ENCODE results near the gene DPAGT1. TPM values are rescaled to one million over a fixed set of nuclear protein-coding genes. Genes with fewer than 3 reads are reported as not detected.

The DPAGT1 gene
- total RNA-seq, 2 experiments from 2014 or later = 31.7 to 83.4 TPM

DNA sequence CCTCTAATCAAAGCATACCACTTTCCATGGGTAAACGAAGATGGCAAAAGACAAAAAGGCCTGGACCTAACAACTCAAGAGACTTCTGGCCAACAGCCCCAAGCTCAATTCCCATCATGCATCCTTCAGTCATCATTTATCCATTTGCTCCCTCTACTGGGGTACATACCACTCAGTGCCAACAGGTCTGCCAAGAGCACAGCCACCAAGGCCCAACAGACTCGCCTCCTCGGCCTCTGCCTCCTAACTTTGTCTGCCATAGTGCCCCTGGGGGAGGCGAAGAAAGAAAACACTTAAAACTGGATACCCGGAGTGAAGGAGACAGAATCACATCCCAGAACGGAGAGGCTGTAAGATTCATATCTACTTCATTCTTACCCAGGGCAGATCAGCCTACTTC is 45.8 kb downstream of the DPAGT1 start:
- peak; percentile 59 for DNase-seq (ENCODE audit: low spot score)
- ChIA-PET CTCF (ENCODE audit: unreplicated experiment) (interaction anchor here (0.6 to 0.9 kb wide), 2 partner anchors 31 to 62 kb away, joined by 3 read pairs; no protein-coding TSS in a partner anchor), POLR2A (interaction anchor here (0.6 to 2.0 kb wide), 10 partner anchors 12 to 58 kb away, joined by 3 to 7 read pairs (median 4); partner anchors contain the start of genes CENATAC and VPS11)

DNA sequence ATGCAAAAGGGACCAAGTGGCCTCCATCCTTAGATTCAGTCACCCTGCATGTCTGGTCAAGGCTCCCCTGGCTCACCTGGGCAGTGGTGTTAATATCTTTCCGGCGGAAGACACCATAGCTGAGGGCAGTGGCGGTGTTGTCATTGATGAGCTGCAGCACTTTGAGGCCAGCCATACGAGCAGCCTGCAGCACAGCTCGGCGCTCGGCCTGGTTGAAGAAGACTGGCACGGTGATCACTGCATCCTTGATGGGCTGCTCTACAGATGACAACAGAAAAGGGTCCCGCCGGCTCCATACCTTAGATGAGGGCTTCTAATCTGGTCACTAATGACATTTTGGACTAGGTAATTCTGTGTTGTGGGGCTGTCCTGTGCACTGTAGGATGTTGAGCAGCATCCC is 47.2 kb downstream of the DPAGT1 start:
- POLR2A ChIA-PET = interaction anchor here (0.7 kb wide), 1 partner anchor 313 kb away, joined by 3 read pairs; no protein-coding TSS in a partner anchor
- Histone ChIP-seq H3K9me2 (ENCODE audit: insufficient read depth, low read length) (no peaks in the 10 kb centered on the region), H2AFZ (ENCODE audit: low read length) (no peak overlapping the region), H3K79me2 (ENCODE audit: insufficient read depth, low read depth, low read length) (peaks cover 22% of the 10 kb centered on the region), H3K4me2 (ENCODE audit: low read length) (no peak overlapping the region), H4K20me1 (ENCODE audit: insufficient read depth, low read length) (no peaks in the 10 kb centered on the region), H3K36me3 (ENCODE audit: insufficient read depth, low read length) (peaks cover 64% of the 10 kb centered on the region), H3K9me3 (ENCODE audit: low read length) (no peaks in the 10 kb centered on the region), H3K4me3 (ENCODE audit: low read depth, low read length, poor library complexity, severe bottlenecking) (no peak overlapping the region), H3K27ac (ENCODE audit: low read depth, low read length, poor library complexity, severe bottlenecking) (no peak overlapping the region), H3K4me1 (ENCODE audit: insufficient read depth, low read length, poor library complexity, severe bottlenecking) (peaks cover 13% of the 10 kb centered on the region)
- no peak for DNase-seq (ENCODE audit: low spot score)
- intact Hi-C loops (cut with micrococcal nuclease; ENCODE audit: unreplicated experiment) = no loop called here
- TF ChIP-seq, protein P1, sequence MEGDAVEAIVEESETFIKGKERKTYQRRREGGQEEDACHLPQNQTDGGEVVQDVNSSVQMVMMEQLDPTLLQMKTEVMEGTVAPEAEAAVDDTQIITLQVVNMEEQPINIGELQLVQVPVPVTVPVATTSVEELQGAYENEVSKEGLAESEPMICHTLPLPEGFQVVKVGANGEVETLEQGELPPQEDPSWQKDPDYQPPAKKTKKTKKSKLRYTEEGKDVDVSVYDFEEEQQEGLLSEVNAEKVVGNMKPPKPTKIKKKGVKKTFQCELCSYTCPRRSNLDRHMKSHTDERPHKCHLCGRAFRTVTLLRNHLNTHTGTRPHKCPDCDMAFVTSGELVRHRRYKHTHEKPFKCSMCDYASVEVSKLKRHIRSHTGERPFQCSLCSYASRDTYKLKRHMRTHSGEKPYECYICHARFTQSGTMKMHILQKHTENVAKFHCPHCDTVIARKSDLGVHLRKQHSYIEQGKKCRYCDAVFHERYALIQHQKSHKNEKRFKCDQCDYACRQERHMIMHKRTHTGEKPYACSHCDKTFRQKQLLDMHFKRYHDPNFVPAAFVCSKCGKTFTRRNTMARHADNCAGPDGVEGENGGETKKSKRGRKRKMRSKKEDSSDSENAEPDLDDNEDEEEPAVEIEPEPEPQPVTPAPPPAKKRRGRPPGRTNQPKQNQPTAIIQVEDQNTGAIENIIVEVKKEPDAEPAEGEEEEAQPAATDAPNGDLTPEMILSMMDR (conservative IDR thresholded peaks at IDR 0.05; ENCODE audit: low read length) = no peak
- no peak for TF ChIP-seq EZH2phosphoT487 (IDR thresholded peaks at IDR 0.05; ENCODE audit: borderline replicate concordance, low read depth, low read length)
- BruUV-seq (replicated peaks) = no TSS peak
- CTCF ChIA-PET (ENCODE audit: unreplicated experiment) = interaction anchor here (0.6 kb wide), 1 partner anchor 1727 kb away, joined by 3 read pairs; the partner anchor contains the start of gene CEP164

More for the DNA sequence above, 45.8 kb downstream of the DPAGT1 start:
- peaks cover 13% of the 10 kb centered on the region for H3K4me1 ChIP-seq (ENCODE audit: insufficient read depth, low read length, poor library complexity, severe bottlenecking)
- no peak overlapping the region; the same call in 1 of the 2 replicates for H2AFZ ChIP-seq (ENCODE audit: low read length)
- intact Hi-C loops (cut with micrococcal nuclease; ENCODE audit: unreplicated experiment) = loop anchor here (2.0 kb wide), 2 partner anchors 47 to 141 kb away; no protein-coding TSS in a partner anchor
- no peaks in the 10 kb centered on the region for H3K9me2 ChIP-seq (ENCODE audit: insufficient read depth, low read length)
- TF ChIP-seq EZH2phosphoT487 (IDR thresholded peaks at IDR 0.05; ENCODE audit: borderline replicate concordance, low read depth, low read length) = no peak
- TF ChIP-seq, protein P1 (conservative IDR thresholded peaks at IDR 0.05; ENCODE audit: low read length) = peak; percentile 65
- H4K20me1 ChIP-seq (ENCODE audit: insufficient read depth, low read length) = no peaks in the 10 kb centered on the region
- H3K36me3 ChIP-seq (ENCODE audit: insufficient read depth, low read length) = peaks cover 49% of the 10 kb centered on the region
- peak overlapping the region; percentile 82 for H3K4me3 ChIP-seq (ENCODE audit: low read depth, low read length, poor library complexity, severe bottlenecking)
- H3K9me3 ChIP-seq (ENCODE audit: low read length) = no peaks in the 10 kb centered on the region
- H3K4me2 ChIP-seq (ENCODE audit: low read length) = peak overlapping the region; percentile 84
- peak overlapping the region; percentile 65 for H3K27ac ChIP-seq (ENCODE audit: low read depth, low read length, poor library complexity, severe bottlenecking)
- H3K79me2 ChIP-seq (ENCODE audit: insufficient read depth, low read depth, low read length) = peaks cover 22% of the 10 kb centered on the region
- no TSS peak for BruUV-seq (replicated peaks)

DNA sequence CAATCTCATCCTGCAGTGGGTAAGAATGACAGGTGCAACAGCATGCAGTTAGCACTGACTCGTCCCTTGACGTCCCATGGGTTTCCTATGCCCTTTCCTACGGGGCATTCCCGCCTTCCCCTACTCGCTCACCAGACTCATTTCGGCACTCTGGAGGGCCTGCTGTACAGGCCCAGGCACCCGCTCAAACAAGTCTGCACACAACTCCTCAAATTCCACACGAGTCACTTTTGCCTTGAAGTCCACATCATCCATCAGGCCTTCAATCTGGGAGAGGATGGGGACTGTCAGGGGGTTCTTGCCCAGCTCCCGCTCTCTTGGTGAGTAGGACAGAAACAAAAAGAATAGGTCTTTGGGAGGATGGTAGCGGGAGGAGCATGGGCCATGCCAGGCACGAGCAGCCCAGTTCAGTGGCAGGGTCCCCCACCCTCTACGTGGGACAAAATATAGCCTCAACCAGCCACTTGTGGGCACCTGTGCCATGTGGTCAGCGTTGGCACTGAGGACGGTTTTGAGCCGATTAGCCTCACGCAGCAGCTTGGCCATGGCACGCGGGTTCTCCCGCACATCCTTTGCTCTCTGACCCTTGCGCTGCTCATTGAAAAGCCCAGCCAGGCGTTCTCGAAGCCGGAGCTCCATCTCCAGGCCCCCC is 49.4 kb downstream of the DPAGT1 start:
- no peak overlapping the region for H3K27ac ChIP-seq (ENCODE audit: low read depth, low read length, poor library complexity, severe bottlenecking)
- peaks cover 6% of the 10 kb centered on the region for H3K4me1 ChIP-seq (ENCODE audit: insufficient read depth, low read length, poor library complexity, severe bottlenecking)
- H4K20me1 ChIP-seq (ENCODE audit: insufficient read depth, low read length) = no peaks in the 10 kb centered on the region
- H2AFZ ChIP-seq (ENCODE audit: low read length) = no peak overlapping the region
- ChIA-PET CTCF (ENCODE audit: unreplicated experiment) (no interaction called here), POLR2A (interaction anchor here (0.5 kb wide), 1 partner anchor 101 kb away, joined by 3 read pairs; no protein-coding TSS in a partner anchor)
- H3K4me2 ChIP-seq (ENCODE audit: low read length) = no peak overlapping the region
- TF ChIP-seq, protein P1 (conservative IDR thresholded peaks at IDR 0.05; ENCODE audit: low read length) = no peak
- no peak for TF ChIP-seq EZH2phosphoT487 (IDR thresholded peaks at IDR 0.05; ENCODE audit: borderline replicate concordance, low read depth, low read length)
- no peak overlapping the region for H3K4me3 ChIP-seq (ENCODE audit: low read depth, low read length, poor library complexity, severe bottlenecking)
- H3K36me3 ChIP-seq (ENCODE audit: insufficient read depth, low read length) = peaks cover 85% of the 10 kb centered on the region
- intact Hi-C loops (cut with micrococcal nuclease; ENCODE audit: unreplicated experiment) = no loop called here
- peaks cover 15% of the 10 kb centered on the region for H3K79me2 ChIP-seq (ENCODE audit: insufficient read depth, low read depth, low read length)
- no peaks in the 10 kb centered on the region for H3K9me2 ChIP-seq (ENCODE audit: insufficient read depth, low read length)
- no peaks in the 10 kb centered on the region for H3K9me3 ChIP-seq (ENCODE audit: low read length)
- no peak for DNase-seq (ENCODE audit: low spot score)
- no TSS peak for BruUV-seq (replicated peaks)
